BJ (cell line): Measurements from ENCODE around the gene YY2. TPM values are rescaled to one million over a fixed set of nuclear protein-coding genes. Genes with fewer than 3 reads are reported as not detected.

Source experiments
- CTCF ChIA-PET: fragments of 350-600 bp; formaldehyde crosslinking; extraction: SDS; loops from one replicate; lab custom pipeline; 2021; ENCODE audit warnings: antibody characterized with exemption, inconsistent platforms; lab: Yijun Ruan, JAX
- POLR2A ChIA-PET: fragments of 300-600 bp; sonication (Branson Sonifier 250); formaldehyde crosslinking; extraction: SDS; loops from one replicate; lab custom pipeline; 2021; ENCODE audit warnings: antibody characterized with exemption; lab: Charles Lee
- DNase-seq: peaks from one replicate; pipeline ENCODE4 v3.0.0-alpha.2; 2011; ENCODE audit warnings: low read depth
- H3K27me3 ChIP-seq: 2 replicates; pipeline ENCODE4 v1.6.0; 2011; ENCODE audit warnings: low read length; ENCODE audit not compliant: control insufficient read depth, insufficient read depth
- H3K36me3 ChIP-seq: 2 replicates; pipeline ENCODE4 v1.5.1; 2011; ENCODE audit warnings: low read length; ENCODE audit not compliant: control insufficient read depth, insufficient read depth
- H3K4me3 ChIP-seq: 2 replicates; pipeline ENCODE4 v1.5.1; 2011; ENCODE audit warnings: low read depth, mild to moderate bottlenecking, control low read depth, low read length
- polyA plus RNA-seq: library from polyadenylated mRNA; depleted of rRNA; stranded (reverse); fragments of >200 nt; gene quantifications from 2 replicates; pipeline ENCODE4 v1.2.3, GENCODE V29; 2011; rRNA removed
- small RNA-seq: library from RNA; depleted of rRNA; stranded (forward); fragments of <200 nt; gene quantifications from one replicate; pipeline ENCODE3, GENCODE V24; 2012; ENCODE audit warnings: low replicate concordance, low read depth; ENCODE audit not compliant: insufficient read length
- TF ChIP-seq, protein P1 (sequence below): IDR thresholded peaks from 2 replicates; pipeline ENCODE4 v1.5.1; 2011; ENCODE audit warnings: low read depth, mild to moderate bottlenecking, control low read depth, inconsistent platforms, low read length, moderate library complexity; ENCODE audit not compliant: insufficient read depth

The YY2 gene
- polyA plus RNA-seq, 1 experiment = 0.60 TPM

- H3K4me3 ChIP-seq = no peak overlapping the region
- DNase-seq = no peak
- H3K36me3 ChIP-seq = no peaks in the 10 kb centered on the region
- TF ChIP-seq, protein P1, sequence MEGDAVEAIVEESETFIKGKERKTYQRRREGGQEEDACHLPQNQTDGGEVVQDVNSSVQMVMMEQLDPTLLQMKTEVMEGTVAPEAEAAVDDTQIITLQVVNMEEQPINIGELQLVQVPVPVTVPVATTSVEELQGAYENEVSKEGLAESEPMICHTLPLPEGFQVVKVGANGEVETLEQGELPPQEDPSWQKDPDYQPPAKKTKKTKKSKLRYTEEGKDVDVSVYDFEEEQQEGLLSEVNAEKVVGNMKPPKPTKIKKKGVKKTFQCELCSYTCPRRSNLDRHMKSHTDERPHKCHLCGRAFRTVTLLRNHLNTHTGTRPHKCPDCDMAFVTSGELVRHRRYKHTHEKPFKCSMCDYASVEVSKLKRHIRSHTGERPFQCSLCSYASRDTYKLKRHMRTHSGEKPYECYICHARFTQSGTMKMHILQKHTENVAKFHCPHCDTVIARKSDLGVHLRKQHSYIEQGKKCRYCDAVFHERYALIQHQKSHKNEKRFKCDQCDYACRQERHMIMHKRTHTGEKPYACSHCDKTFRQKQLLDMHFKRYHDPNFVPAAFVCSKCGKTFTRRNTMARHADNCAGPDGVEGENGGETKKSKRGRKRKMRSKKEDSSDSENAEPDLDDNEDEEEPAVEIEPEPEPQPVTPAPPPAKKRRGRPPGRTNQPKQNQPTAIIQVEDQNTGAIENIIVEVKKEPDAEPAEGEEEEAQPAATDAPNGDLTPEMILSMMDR = no peak
- H3K27me3 ChIP-seq = no peaks in the 10 kb centered on the region
- ChIA-PET CTCF (no interaction called here), POLR2A (no interaction called here)
Observed at GRCh38 chrX:21885568-21885967, 29.8 kb downstream of the YY2 start.

- H3K27me3 ChIP-seq = no peaks in the 10 kb centered on the region
- no peaks in the 10 kb centered on the region for H3K36me3 ChIP-seq
- POLR2A ChIA-PET = no interaction called here
- no peak overlapping the region for H3K4me3 ChIP-seq
- CTCF ChIA-PET = no interaction called here
- TF ChIP-seq, protein P1 = no peak
- no peak for DNase-seq
Observed at GRCh38 chrX:21905313-21905712, 49.5 kb downstream of the YY2 start.

DNA sequence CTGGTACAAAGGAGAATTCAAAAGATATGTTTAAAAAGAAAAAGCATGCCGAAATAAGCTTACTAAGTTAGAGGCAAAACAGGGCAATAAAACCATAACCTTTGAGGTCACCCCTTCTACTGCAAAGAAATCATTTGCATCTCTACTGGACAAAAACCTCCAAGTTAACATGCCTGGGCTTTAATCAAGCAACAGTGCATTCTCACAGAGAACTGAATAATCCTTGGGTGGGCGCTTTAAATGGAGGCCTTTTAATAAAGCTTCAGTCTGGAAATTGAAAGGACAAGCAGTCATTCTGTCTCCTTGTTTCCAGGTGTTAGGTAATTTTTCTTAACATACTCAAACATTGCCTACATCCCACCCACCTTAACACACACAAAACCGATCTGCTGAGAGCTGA lies 50.2 kb downstream of the YY2 start:
- ChIA-PET POLR2A (no interaction called here), CTCF (no interaction called here)
- Histone ChIP-seq H3K36me3 (no peaks in the 10 kb centered on the region), H3K4me3 (no peak overlapping the region), H3K27me3 (no peaks in the 10 kb centered on the region)
- TF ChIP-seq, protein P1 = no peak
- DNase-seq = no peak

- no peaks in the 10 kb centered on the region for H3K36me3 ChIP-seq
- ChIA-PET POLR2A (no interaction called here), CTCF (no interaction called here)
- no peak overlapping the region for H3K4me3 ChIP-seq
- TF ChIP-seq, protein P1 = no peak
- no peaks in the 10 kb centered on the region for H3K27me3 ChIP-seq
- no peak for DNase-seq
Observed at GRCh38 chrX:21907260-21907659, 51.5 kb downstream of the YY2 start.

Small RNA genes within 50 kb of the gene (small RNA-seq; reads per million reads assigned to genes)
- not detected for gene U73479.1

Other genes with a start within 250 kb of the YY2 start
- not detected in 2 replicates for gene KLHL34, start 197.7 kb upstream of the YY2 start, polyA plus RNA-seq
- gene SMPX, start 97.9 kb upstream of the YY2 start, polyA plus RNA-seq = not detected in 2 replicates
- gene MBTPS2, start 16.4 kb upstream of the YY2 start, polyA plus RNA-seq = 14.6 and 27.3 TPM in 2 replicates
- gene SMS, start 84.7 kb downstream of the YY2 start, polyA plus RNA-seq = 26.0 and 43.9 TPM in 2 replicates
- 0.10 and 0.17 TPM in 2 replicates for gene PHEX, start 176.3 kb downstream of the YY2 start, polyA plus RNA-seq